Loucy (cell line): ENCODE data around the gene SMO.

Experiments used
- CTCF ChIP-seq: fragments of 200-600 bp; sonication (generic); conservative IDR thresholded peaks from 2 replicates; pipeline ENCODE4 v1.5.1; 2014; ENCODE audit warnings: mild to moderate bottlenecking, antibody characterized with exemption, low read length
- EZH2phosphoT487 ChIP-seq: fragments of 200-600 bp; IDR thresholded peaks from 2 replicates; pipeline ENCODE4 v1.6.1; 2018; ENCODE audit warnings: antibody characterized with exemption, mild to moderate bottlenecking, moderate library complexity, borderline replicate concordance

- TF ChIP-seq CTCF (no peak), EZH2phosphoT487 (no peak)
Observed at GRCh38 chr7:129186749-129187260, 1.6 kb upstream of the SMO start.
